GM12878 (cell line): Measurements from ENCODE around the gene UQCRQ. TPM values are rescaled to one million over a fixed set of nuclear protein-coding genes. Genes with fewer than 3 reads are reported as not detected.

Source experiments
- ATAC-seq: fragments of 200-7000 bp; cut with Tn5 transposase; 3 replicates; pipeline ENCODE4 v1.9.1; 2020; ENCODE audit warnings: mild to moderate bottlenecking, moderate library complexity
- BruUV-seq: library from RNA; stranded (reverse); fragments of 400-500 nt; replicated peaks from 2 replicates; lab custom pipeline; 2021; lab: Mats Ljungman, UMichigan
- CTCF ChIA-PET: fragments of 300-600 bp; sonication (Branson Sonifier 250); formaldehyde crosslinking; extraction: SDS; loops from one replicate; lab custom pipeline; 2021; ENCODE audit warnings: inconsistent platforms; lab: Yijun Ruan, JAX
- POLR2A ChIA-PET: fragments of 350-600 bp; formaldehyde crosslinking; extraction: SDS; loops from one replicate; lab custom pipeline; 2021; ENCODE audit warnings: inconsistent platforms; lab: Charles Lee
- RAD21 ChIA-PET: fragments of 300-600 bp; sonication (Branson Sonifier 250); formaldehyde crosslinking; loops from one replicate; lab custom pipeline; 2023; ENCODE audit warnings: antibody characterized with exemption; ENCODE audit not compliant: unreplicated experiment; lab: Charles Lee
- SMC1A ChIA-PET: fragments of 300-600 bp; sonication (Branson Sonifier 250); formaldehyde crosslinking; loops from one replicate; lab custom pipeline; 2023; ENCODE audit not compliant: unreplicated experiment, uncharacterized antibody; lab: Charles Lee
- DNase-seq: peaks from one replicate; pipeline ENCODE4 v3.0.0-alpha.2; 2011; ENCODE audit warnings: low read depth, low spot score
- FAIRE-seq: peaks from 3 replicates; lab custom pipeline; 2011; peaks lifted over from hg19 to GRCh38; lab: Jason Lieb, UNC
- H2AFZ ChIP-seq: 2 replicates; pipeline ENCODE4 v1.6.0; 2011; ENCODE audit warnings: low read depth, low read length, control low read depth; ENCODE audit not compliant: control insufficient read depth
- H3K27ac ChIP-seq: 2 replicates; pipeline ENCODE4 v1.5.1; 2011; ENCODE audit warnings: control low read depth; ENCODE audit not compliant: control insufficient read depth, insufficient read depth
- H3K27me3 ChIP-seq, 2 experiments: replicated peaks in 1 of 2; 2 replicates each; pipeline versions ENCODE4 v1.6.0 to v1.6.1; 2011; ENCODE audit warnings: low read length in 1 of 2; ENCODE audit not compliant: control insufficient read depth in 2 of 2, insufficient read depth in 2 of 2
- H3K36me3 ChIP-seq, 2 experiments: 2 replicates each; pipeline ENCODE4 v1.5.1; 2011; ENCODE audit warnings: low read length in 1 of 2; ENCODE audit not compliant: control insufficient read depth in 2 of 2, insufficient read depth in 2 of 2
- H3K4me1 ChIP-seq: 2 replicates; pipeline ENCODE4 v1.6.1; 2011; ENCODE audit warnings: mild to moderate bottlenecking, low read length, moderate library complexity, mixed read lengths; ENCODE audit not compliant: control insufficient read depth, insufficient read depth
- H3K4me2 ChIP-seq: 2 replicates; pipeline ENCODE4 v1.6.0; 2011; ENCODE audit warnings: control low read depth; ENCODE audit not compliant: control insufficient read depth, insufficient read depth
- H3K4me3 ChIP-seq: fragments of 200-600 bp; sonication (generic); 2 replicates; pipeline ENCODE4 v1.5.1; 2016
- H3K79me2 ChIP-seq: 2 replicates; pipeline ENCODE4 v1.6.0; 2011; ENCODE audit warnings: low read length; ENCODE audit not compliant: control insufficient read depth, insufficient read depth
- H3K9ac ChIP-seq: 2 replicates; pipeline ENCODE4 v1.8.0; 2011; ENCODE audit warnings: low read length, control low read depth, mixed read lengths; ENCODE audit not compliant: control insufficient read depth, insufficient read depth
- H3K9me3 ChIP-seq: replicated peaks from 3 replicates; pipeline ENCODE4 v1.5.1; 2011; ENCODE audit warnings: mild to moderate bottlenecking, low read length; ENCODE audit not compliant: control insufficient read depth, insufficient read depth
- H4K20me1 ChIP-seq: 2 replicates; pipeline ENCODE4 v1.6.0; 2011; ENCODE audit not compliant: control insufficient read depth, insufficient read depth
- CREB1 ChIP-seq: IDR thresholded peaks from 2 replicates; pipeline ENCODE4 v1.6.1; 2012; ENCODE audit warnings: low read depth, mild to moderate bottlenecking, inconsistent platforms
- FOXK2 ChIP-seq: fragments of 450-650 bp; IDR thresholded peaks from 2 replicates; pipeline ENCODE4 v1.6.1; 2017; ENCODE audit warnings: mild to moderate bottlenecking, moderate library complexity
- HDGF ChIP-seq: fragments of 450-650 bp; IDR thresholded peaks from 2 replicates; pipeline ENCODE4 v1.6.1; 2016; ENCODE audit warnings: antibody characterized with exemption
- KDM1A ChIP-seq: fragments of 200-600 bp; sonication (generic); IDR thresholded peaks from 2 replicates; pipeline ENCODE4 v1.6.1; 2016; ENCODE audit warnings: borderline replicate concordance
- MYC ChIP-seq: IDR thresholded peaks from 2 replicates; pipeline ENCODE4 v1.6.1; 2011; ENCODE audit warnings: mild to moderate bottlenecking, low read length, moderate library complexity, inconsistent platforms; ENCODE audit not compliant: insufficient read depth, insufficient replicate concordance, insufficient read length, severe bottlenecking
- NFXL1 ChIP-seq: fragments of 450-650 bp; IDR thresholded peaks from 2 replicates; pipeline ENCODE4 v1.6.1; 2017; ENCODE audit warnings: antibody characterized with exemption, mild to moderate bottlenecking, borderline replicate concordance
- POLR2AphosphoS2 ChIP-seq: IDR thresholded peaks from 2 replicates; pipeline ENCODE4 v1.6.1; 2011; ENCODE audit warnings: low read depth, mild to moderate bottlenecking, low read length, improper control_type of control experiment, moderate library complexity
- POLR2AphosphoS5 ChIP-seq: IDR thresholded peaks from 2 replicates; pipeline ENCODE4 v1.6.1; 2011; ENCODE audit warnings: mild to moderate bottlenecking, low read length, inconsistent platforms
- SKIL ChIP-seq: fragments of 450-650 bp; IDR thresholded peaks from 2 replicates; pipeline ENCODE4 v1.6.1; 2017; ENCODE audit warnings: mild to moderate bottlenecking, low read depth, inconsistent platforms; ENCODE audit not compliant: poor library complexity, severe bottlenecking
- TAF1 ChIP-seq: IDR thresholded peaks from 2 replicates; pipeline ENCODE4 v1.6.1; 2011; ENCODE audit warnings: mild to moderate bottlenecking, low read depth, low read length, borderline replicate concordance
- TCF12 ChIP-seq: IDR thresholded peaks from 2 replicates; pipeline ENCODE4 v1.6.1; 2011; ENCODE audit warnings: low read depth, mild to moderate bottlenecking, low read length
- USF2 ChIP-seq: IDR thresholded peaks from 2 replicates; pipeline ENCODE4 v1.6.1; 2011; ENCODE audit warnings: low read depth, low read length, improper control_type of control experiment, borderline replicate concordance
- YBX1 ChIP-seq: fragments of 450-650 bp; IDR thresholded peaks from 2 replicates; pipeline ENCODE4 v1.6.1; 2016; ENCODE audit warnings: antibody characterized with exemption
- ZNF207 ChIP-seq: fragments of 450-650 bp; IDR thresholded peaks from 2 replicates; pipeline ENCODE4 v1.6.1; 2014; ENCODE audit warnings: antibody characterized with exemption, mild to moderate bottlenecking, borderline replicate concordance
- WGBS: methylation state at CpG from one replicate; pipeline ENCODE4 v1.1.6; 2016; ENCODE audit warnings: low lambda C conversion rate; ENCODE audit not compliant: insufficient replicate concordance, insufficient coverage; ENCODE audit errors: missing lambda C conversion rate; 5-methylcytosine and 5-hydroxymethylcytosine counted together
- in situ Hi-C: fragments of 300-500 bp; cut with MboI; formaldehyde crosslinking; loops from 9 replicates; pipeline ENCODE4 v1.14.3; 2018; ENCODE audit warnings: mixed read lengths
- intact Hi-C: fragments of 100-400 bp; cut with micrococcal nuclease; formaldehyde crosslinking; loops from one replicate; pipeline ENCODE4 v1.14.2; 2022; ENCODE audit not compliant: unreplicated experiment
- polyA plus RNA-seq, 11 experiments: library from polyadenylated mRNA; depleted of rRNA in 4 of 11; unstranded in 6 of 11; stranded (reverse) in 5 of 11; fragments of >200 nt; fragmentation: Nextera tagmentation in 4 of 11; fragmentation: Illumina TruSeq in 1 of 11; extraction: Ambion mirVana in 4 of 11; extraction: Trizol in 1 of 11; gene quantifications; 1 replicate in 1 of 11; 2 replicates in 10 of 11; pipeline versions ENCODE4 v1.2.1 to v1.2.3, GENCODE V29; 2011 to 2016; ENCODE audit warnings: inconsistent platforms in 2 of 11, missing spikeins in 2 of 11, low read depth in 1 of 11
- total RNA-seq, 4 experiments: library from RNA; depleted of rRNA in 3 of 4; stranded (reverse); fragments of >200 nt in 3 of 4; fragmentation: Illumina TruSeq in 1 of 4; extraction: Trizol in 1 of 4; gene quantifications; 2 replicates each; pipeline versions ENCODE4 v1.2.1 to v1.2.3, GENCODE V29; 2013 to 2021
- TF ChIP-seq, protein P1 (sequence below): fragments of 150-350 bp; IDR thresholded peaks from 2 replicates; pipeline ENCODE4 v1.6.1; 2014; ENCODE audit warnings: mild to moderate bottlenecking, low read depth, low read length
- TF ChIP-seq, protein P2 (sequence below): fragments of 450-650 bp; formaldehyde crosslinking; IDR thresholded peaks from 2 replicates; pipeline ENCODE4 v1.5.0; 2022; ENCODE audit warnings: mild to moderate bottlenecking, missing genetic modification characterization

The UQCRQ gene
- total and polyA plus RNA-seq, 10 of the 15 experiments (the other 5 are each of a cell fraction or from before 2014, with no cell fraction given): 121 to 1,579 (median 408) TPM

DNA sequence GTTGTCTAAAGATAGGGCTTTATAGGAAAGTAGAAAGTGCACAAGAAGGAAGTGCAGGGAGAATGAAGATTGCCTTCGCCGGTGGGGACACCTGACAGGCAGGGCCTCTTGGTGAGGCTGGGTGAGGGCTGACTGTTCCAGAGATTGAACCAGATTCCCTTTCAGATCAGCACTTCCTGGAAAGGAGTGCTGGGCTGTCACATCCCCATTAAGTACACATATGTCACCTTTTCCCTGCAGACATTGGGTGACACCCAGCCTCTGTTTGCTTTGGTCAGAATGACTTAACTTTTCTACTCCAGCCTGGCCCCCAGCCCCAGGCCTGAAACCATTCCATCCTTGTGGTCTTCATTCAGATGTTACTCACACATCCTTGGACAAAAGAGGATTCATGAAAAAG, 28.6 kb upstream of the UQCRQ start:
- TF ChIP-seq TCF12: no peak
- no peak for TF ChIP-seq CREB1
- no peak for TF ChIP-seq POLR2AphosphoS5
- TF ChIP-seq MYC: no peak
- no peak for TF ChIP-seq HDGF
- no peak for TF ChIP-seq KDM1A
- TF ChIP-seq, protein P1, sequence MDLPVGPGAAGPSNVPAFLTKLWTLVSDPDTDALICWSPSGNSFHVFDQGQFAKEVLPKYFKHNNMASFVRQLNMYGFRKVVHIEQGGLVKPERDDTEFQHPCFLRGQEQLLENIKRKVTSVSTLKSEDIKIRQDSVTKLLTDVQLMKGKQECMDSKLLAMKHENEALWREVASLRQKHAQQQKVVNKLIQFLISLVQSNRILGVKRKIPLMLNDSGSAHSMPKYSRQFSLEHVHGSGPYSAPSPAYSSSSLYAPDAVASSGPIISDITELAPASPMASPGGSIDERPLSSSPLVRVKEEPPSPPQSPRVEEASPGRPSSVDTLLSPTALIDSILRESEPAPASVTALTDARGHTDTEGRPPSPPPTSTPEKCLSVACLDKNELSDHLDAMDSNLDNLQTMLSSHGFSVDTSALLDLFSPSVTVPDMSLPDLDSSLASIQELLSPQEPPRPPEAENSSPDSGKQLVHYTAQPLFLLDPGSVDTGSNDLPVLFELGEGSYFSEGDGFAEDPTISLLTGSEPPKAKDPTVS: no peak
- TF ChIP-seq SKIL: no peak
- TF ChIP-seq TAF1: no peak
- TF ChIP-seq, protein P2, sequence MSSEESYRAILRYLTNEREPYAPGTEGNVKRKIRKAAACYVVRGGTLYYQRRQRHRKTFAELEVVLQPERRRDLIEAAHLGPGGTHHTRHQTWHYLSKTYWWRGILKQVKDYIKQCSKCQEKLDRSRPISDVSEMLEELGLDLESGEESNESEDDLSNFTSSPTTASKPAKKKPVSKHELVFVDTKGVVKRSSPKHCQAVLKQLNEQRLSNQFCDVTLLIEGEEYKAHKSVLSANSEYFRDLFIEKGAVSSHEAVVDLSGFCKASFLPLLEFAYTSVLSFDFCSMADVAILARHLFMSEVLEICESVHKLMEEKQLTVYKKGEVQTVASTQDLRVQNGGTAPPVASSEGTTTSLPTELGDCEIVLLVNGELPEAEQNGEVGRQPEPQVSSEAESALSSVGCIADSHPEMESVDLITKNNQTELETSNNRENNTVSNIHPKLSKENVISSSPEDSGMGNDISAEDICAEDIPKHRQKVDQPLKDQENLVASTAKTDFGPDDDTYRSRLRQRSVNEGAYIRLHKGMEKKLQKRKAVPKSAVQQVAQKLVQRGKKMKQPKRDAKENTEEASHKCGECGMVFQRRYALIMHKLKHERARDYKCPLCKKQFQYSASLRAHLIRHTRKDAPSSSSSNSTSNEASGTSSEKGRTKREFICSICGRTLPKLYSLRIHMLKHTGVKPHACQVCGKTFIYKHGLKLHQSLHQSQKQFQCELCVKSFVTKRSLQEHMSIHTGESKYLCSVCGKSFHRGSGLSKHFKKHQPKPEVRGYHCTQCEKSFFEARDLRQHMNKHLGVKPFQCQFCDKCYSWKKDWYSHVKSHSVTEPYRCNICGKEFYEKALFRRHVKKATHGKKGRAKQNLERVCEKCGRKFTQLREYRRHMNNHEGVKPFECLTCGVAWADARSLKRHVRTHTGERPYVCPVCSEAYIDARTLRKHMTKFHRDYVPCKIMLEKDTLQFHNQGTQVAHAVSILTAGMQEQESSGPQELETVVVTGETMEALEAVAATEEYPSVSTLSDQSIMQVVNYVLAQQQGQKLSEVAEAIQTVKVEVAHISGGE (CRISPR knock-in tag): no peak
- TF ChIP-seq NFXL1: no peak
- TF ChIP-seq YBX1: no peak
- TF ChIP-seq POLR2AphosphoS2: no peak
- TF ChIP-seq FOXK2: no peak
- TF ChIP-seq ZNF207: no peak
- TF ChIP-seq USF2: no peak
- Histone ChIP-seq H3K9ac (no peak overlapping the region), H2AFZ (no peak overlapping the region; the same call in 1 of the 2 replicates), H3K4me2 (no peak overlapping the region), H3K79me2 (no peaks in the 10 kb centered on the region), H3K27ac (no peak overlapping the region), H3K27me3 (no peaks in the 10 kb centered on the region), H4K20me1 (no peaks in the 10 kb centered on the region), H3K4me3 (no peak overlapping the region), H3K36me3 (no peaks in the 10 kb centered on the region), H3K4me1 (no peaks in the 10 kb centered on the region), H3K9me3 (no peaks in the 10 kb centered on the region)
- in situ Hi-C loops: no loop called here
- intact Hi-C loops: no loop called here
- WGBS: 100% methylated on average over 2 of the region's 2 CpGs
- no peak for ATAC-seq
- no peak for FAIRE-seq
- CTCF ChIA-PET: interaction anchor here (1.0 to 1.1 kb wide), 2 partner anchors 17 kb away, joined by 3 read pairs; no protein-coding TSS in a partner anchor
- BruUV-seq: no TSS peak
- DNase-seq: no peak
- POLR2A ChIA-PET: no interaction called here
- SMC1A ChIA-PET: no interaction called here
- RAD21 ChIA-PET: interaction anchor here (0.5 kb wide), 1 partner anchor 181 kb away, joined by 3 read pairs; no protein-coding TSS in a partner anchor
